K562 treated with DMSO at 1 percent for 4 hours (cell line): ENCODE measurements around the gene MS4A5. TPM values are rescaled to one million over a fixed set of nuclear protein-coding genes. Genes with fewer than 3 reads are reported as not detected.

ENCODE experiments used
- total RNA-seq: library from RNA; unstranded; fragments of 300-600 nt; gene quantifications from 2 replicates; pipeline ENCODE4 v1.2.3, GENCODE V29; 2022; ENCODE audit not compliant: insufficient read depth

Gene MS4A5, protein sequence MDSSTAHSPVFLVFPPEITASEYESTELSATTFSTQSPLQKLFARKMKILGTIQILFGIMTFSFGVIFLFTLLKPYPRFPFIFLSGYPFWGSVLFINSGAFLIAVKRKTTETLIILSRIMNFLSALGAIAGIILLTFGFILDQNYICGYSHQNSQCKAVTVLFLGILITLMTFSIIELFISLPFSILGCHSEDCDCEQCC
- not detected in 2 replicates for total RNA-seq

DNA sequence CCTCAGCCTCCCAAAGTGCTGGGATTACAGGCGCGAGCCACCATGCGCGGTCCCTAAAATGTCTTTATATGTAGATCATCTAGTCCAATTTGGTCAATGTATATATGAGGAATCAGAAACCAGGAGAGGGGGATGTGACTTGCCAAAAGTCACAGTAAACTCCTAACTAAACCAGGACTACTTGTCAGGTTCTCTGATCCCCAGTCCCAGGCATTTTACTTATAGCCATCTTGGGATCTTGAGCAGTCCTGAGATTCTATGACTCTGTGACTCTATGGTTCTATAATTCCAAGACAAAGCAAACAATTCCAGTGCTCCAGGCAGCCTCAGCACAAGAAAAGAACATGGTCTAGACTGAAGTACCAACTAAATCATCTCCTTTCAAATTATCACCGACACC, at the start of gene MS4A5:
MS4A5 (plus strand) TSS at position 301 of the 400 bp plus-strand sequence. CDS start 103 bp downstream, outside the sequence.

DNA sequence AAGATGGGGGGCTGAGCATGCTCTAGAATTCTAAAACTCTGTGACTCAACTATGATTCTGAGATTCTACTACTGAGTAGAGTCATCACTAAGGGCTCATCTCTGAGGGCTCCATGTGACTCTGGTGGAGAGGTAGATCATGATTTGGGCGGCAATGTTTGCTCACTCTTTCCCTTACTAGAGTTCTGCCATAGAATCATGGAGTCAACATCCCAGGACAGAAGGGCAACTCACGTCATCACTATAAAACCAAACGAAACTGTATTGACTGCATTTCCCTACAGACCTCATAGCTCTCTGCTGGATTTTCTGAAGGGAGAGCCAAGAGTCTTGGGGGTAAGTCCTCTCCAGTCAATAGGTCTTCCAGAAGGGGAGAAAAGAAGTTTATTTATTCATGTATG, 33.0 kb upstream of the MS4A5 start, which contains the start of gene MS4A14:
MS4A14 (plus strand) TSS at position 78 of the 400 bp plus-strand sequence; CDS start at position 198, 120 bp downstream.

DNA sequence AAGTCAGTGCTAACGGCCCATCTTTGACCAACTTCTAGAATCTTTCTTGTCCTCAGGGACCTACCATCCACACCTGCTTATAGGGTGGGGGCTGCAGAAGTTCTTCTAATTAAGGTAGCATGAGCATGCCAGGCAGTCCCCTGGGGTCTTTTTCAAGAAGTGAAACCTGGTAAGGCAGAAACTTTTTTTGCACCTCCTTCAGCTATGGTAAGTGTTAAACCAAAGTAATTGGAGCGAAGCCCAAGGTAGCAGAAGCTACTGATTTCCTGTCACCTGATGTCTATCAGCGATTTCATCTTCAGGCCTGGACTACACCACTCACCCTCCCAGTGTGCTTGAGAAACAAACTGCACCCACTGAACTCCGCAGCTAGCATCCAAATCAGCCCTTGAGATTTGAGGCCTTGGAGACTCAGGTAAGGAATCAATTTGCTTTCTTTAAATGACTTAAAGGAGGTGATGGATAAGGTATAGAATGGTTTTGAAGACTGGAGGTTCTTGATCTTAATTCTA, 26.2 kb downstream of the MS4A5 start, which contains the start of gene MS4A1:
MS4A1 (plus strand) TSS at position 317 of the 512 bp plus-strand sequence. CDS start 6,528 bp downstream, outside the sequence.

DNA sequence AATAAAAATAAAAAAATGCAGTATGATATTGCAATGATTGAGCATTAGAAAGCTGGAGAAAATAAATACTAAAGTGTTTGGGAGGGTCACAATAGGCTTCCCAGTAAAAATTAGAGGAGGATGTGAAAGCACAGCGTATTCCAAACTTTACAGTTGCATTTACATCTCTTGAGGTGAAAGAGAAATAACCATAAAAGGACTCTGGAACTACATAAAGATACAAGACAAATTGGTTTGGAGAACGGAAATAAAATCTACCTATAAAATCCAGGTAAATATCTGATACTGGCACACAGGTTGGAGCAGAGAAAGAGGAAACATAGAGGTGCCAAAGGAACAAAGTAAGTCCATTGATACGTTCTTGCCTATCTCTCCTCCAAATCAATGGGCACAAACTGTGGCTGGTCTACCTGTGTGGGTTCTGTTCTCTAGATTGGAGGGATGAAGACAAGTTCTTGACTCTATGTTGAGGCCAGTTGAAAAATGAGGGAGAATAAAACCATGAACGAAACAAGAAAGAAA, 63.2 kb downstream of the MS4A5 start, which contains the start of gene MS4A12:
MS4A12 (plus strand) TSS at position 291 of the 522 bp plus-strand sequence. CDS start 4,541 bp downstream, outside the sequence.

Other genes with a start within 250 kb of the MS4A5 start
- 0.86 and 3.4 TPM in 2 replicates for gene MS4A6A, start 246.5 kb upstream of the MS4A5 start, total RNA-seq
- 1.4 TPM in 1 of 2 replicates, not detected in the other for gene MS4A4E, start 186.4 kb upstream of the MS4A5 start, total RNA-seq
- 0.81 TPM in 1 of 2 replicates, not detected in the other for gene MS4A4A, start 148.9 kb upstream of the MS4A5 start, total RNA-seq
- not detected in 2 replicates for gene MS4A6E, start 102.3 kb upstream of the MS4A5 start, total RNA-seq
- not detected in 2 replicates for gene MS4A7, start 51.0 kb upstream of the MS4A5 start, total RNA-seq
- not detected in 2 replicates for gene MS4A14, start 33.1 kb upstream of the MS4A5 start, total RNA-seq
- not detected in 2 replicates for gene MS4A1, start 26.3 kb downstream of the MS4A5 start, total RNA-seq
- gene MS4A12, start 63.2 kb downstream of the MS4A5 start, total RNA-seq: not detected in 2 replicates
- not detected in 2 replicates for gene MS4A13, start 85.8 kb downstream of the MS4A5 start, total RNA-seq